Measurements from ENCODE around the gene PPP2R3A. TPM values are rescaled to one million over a fixed set of nuclear protein-coding genes. Genes with fewer than 3 reads are reported as not detected.

The PPP2R3A gene
- polyA plus RNA-seq, 12 donors, result 29.0 to 93.0 (median 70.9) TPM; not detected in 1

DNA sequence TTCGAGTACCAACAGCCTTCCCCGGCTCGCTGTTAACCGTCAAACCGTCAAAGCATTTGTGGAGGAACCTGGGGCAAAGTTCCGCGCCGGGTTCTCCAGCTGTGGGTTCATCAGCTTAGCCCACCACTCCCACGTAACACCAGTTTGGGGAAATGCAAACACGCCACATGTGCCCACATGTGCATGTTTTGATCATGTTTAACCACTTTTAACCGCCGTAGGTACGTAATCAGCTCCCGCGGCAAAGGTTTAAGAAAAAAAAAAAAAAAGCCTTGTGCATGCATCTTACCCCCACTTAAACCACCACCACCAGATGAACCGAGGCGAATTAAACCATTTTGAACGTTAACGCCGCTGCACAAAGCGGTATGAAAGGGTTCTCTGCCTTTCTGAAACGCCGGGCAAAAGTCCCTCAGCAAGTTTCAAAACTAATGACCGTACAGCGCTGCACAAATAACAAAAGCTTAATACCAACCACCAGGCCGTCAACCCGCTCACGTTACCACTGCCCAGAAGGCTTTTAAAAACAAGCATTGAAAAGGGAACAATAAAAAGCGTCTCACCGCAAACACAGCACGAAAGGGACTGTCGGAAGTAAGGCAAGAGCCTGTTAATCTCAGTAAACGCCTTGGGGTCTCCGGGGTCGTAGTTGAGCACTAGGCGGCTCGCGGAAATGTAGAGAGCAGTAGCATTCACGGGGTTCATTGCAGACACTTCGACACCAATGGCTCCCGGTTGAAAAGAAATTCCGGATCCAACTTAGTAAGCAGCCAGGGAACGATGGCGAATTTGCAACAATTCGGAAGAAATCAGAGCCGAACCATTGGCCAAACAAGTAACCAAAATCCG lies 229.1 kb downstream of the PPP2R3A start:
- DNase-seq, result peak; percentile 15

- DNase-seq, result peak; percentile 76
Observed at GRCh38 chr3:136195258-136196063, 229.9 kb downstream of the PPP2R3A start.

GRCh38 chr3:136196064-136196400 lies 230.5 kb downstream of the PPP2R3A start, which contains the start of gene MSL2:
Gene MSL2, minus strand, starts transcription at chr3:136196335. Its CDS starts 1,222 bp downstream, at chr3:136195113.
- DNase-seq, result no peak

DNA sequence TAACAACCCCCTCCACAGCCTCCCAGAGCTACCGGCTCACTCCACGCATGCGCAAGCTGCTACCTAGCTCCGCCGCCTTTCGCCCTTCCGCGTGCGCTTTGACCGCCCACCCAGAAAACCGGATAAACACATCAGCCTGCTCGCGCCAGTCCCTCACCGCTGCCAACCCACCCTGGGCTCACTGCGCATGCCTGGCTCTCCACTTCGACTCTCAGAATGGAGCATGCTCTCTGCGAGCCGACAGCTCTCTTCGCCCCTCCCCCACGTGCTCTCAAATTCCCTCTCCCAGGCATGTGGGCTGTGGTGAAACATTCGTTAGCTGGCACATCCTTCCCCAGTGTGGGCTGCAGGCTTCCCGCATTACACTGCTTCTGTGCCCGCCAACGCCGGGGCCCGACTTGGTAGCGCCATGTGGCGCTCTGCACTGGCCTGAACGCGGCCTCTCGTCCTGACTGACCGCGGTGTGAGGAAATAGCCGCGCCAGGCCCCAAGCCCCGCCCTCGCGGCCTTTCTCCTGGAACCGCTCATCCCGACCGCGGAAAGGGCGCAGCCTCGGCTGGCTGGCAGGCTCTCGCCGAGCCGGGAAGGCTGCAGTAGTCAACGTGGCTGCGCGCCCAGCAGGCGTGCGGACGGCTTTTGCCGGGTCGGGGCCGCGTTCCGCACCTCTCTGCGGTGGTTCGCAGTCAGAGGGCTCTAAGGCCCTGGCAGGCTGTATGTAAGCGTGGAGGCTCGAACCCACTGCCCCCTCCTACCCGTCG lies 231.1 kb downstream of the PPP2R3A start:
- DNase-seq, result peak; percentile 100

- DNase-seq, result no peak
Observed at GRCh38 chr3:136197159-136197793, 231.7 kb downstream of the PPP2R3A start.

Other genes starting within 250 kb of the PPP2R3A start
- gene MSL2, start 230.6 kb downstream of the PPP2R3A start, polyA plus RNA-seq (ENCODE audit: insufficient read length in 12 of 12), result 10 to 100 TPM in 11 of 12 donors, not detected in 1; 17.3 to 32.0 (median 28.0) TPM

Measured in muscle of arm (tissue), 12 donors.